ENCODE data around the gene CCNL2.

The CCNL2 gene

DNA sequence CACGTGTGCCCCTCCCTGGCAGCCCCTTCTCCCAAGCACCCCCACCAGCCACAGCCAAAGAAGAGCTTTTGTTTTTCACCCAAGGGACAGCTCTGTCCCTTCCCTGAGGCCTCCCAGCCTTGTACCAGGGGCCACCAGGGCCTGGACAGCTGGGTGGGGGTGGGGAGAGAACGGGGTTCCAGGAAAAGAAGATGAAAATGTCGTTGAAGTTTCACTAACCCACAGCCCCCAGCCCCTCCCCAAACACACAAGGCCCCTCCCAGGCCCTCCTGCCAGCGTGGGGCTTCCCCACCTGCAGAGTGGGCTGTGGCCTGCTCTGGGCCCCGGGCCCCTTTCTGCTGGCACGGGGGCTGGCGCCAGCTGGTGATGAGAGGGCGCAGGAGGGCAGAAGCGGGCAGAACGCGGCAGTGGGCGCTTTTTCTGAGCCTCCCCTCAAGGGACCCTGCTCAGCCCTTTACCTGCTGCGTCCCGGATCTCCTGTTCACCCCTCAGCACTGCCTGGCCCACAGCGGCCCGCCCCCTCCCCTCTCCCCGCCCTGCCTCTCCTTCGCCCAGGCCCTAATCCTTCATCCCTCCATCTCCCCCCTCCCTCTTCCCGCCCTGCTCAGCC is 27.5 kb upstream of the CCNL2 start:
- H3K9me3 ChIP-seq (ENCODE audit: severe bottlenecking): no peaks in the 10 kb centered on the region
- no peak overlapping the region for H3K4me3 ChIP-seq (ENCODE audit: severe bottlenecking)
- no peaks in the 10 kb centered on the region for H3K36me3 ChIP-seq (ENCODE audit: low read depth)
- TF ChIP-seq, protein P1, sequence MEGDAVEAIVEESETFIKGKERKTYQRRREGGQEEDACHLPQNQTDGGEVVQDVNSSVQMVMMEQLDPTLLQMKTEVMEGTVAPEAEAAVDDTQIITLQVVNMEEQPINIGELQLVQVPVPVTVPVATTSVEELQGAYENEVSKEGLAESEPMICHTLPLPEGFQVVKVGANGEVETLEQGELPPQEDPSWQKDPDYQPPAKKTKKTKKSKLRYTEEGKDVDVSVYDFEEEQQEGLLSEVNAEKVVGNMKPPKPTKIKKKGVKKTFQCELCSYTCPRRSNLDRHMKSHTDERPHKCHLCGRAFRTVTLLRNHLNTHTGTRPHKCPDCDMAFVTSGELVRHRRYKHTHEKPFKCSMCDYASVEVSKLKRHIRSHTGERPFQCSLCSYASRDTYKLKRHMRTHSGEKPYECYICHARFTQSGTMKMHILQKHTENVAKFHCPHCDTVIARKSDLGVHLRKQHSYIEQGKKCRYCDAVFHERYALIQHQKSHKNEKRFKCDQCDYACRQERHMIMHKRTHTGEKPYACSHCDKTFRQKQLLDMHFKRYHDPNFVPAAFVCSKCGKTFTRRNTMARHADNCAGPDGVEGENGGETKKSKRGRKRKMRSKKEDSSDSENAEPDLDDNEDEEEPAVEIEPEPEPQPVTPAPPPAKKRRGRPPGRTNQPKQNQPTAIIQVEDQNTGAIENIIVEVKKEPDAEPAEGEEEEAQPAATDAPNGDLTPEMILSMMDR (IDR thresholded peaks at IDR 0.05; ENCODE audit: poor library complexity, severe bottlenecking): no peak
- H3K27me3 ChIP-seq (ENCODE audit: insufficient read depth, poor library complexity, severe bottlenecking): no peaks in the 10 kb centered on the region
- H3K4me1 ChIP-seq (ENCODE audit: insufficient read depth, poor library complexity, severe bottlenecking): peaks cover 17% of the 10 kb centered on the region
- DNase-seq (ENCODE audit: low spot score): no peak
- ATAC-seq (ENCODE audit: low read depth): no peak
- no peak overlapping the region for H3K27ac ChIP-seq (ENCODE audit: poor library complexity, severe bottlenecking)

- H3K4me3 ChIP-seq (ENCODE audit: severe bottlenecking): no peak overlapping the region
- ATAC-seq (ENCODE audit: low read depth): 0 out of 3 replicates have a peak, but pooled peaks have one; percentile 11
- H3K9me3 ChIP-seq (ENCODE audit: severe bottlenecking): no peaks in the 10 kb centered on the region
- no peaks in the 10 kb centered on the region for H3K27me3 ChIP-seq (ENCODE audit: insufficient read depth, poor library complexity, severe bottlenecking)
- no peak overlapping the region for H3K27ac ChIP-seq (ENCODE audit: poor library complexity, severe bottlenecking)
- TF ChIP-seq, protein P1 (IDR thresholded peaks at IDR 0.05; ENCODE audit: poor library complexity, severe bottlenecking): no peak
- H3K4me1 ChIP-seq (ENCODE audit: insufficient read depth, poor library complexity, severe bottlenecking): peaks cover 24% of the 10 kb centered on the region
- peak; percentile 67 for DNase-seq (ENCODE audit: low spot score)
- no peaks in the 10 kb centered on the region for H3K36me3 ChIP-seq (ENCODE audit: low read depth)
These were observed 26.8 kb upstream of the CCNL2 start for GRCh38 chr1:1425753-1426495.

GRCh38 chr1:1425426-1425752 is 26.3 kb upstream of the CCNL2 start:
- no peak for ATAC-seq (ENCODE audit: low read depth)
- Histone ChIP-seq H3K9me3 (ENCODE audit: severe bottlenecking) (no peaks in the 10 kb centered on the region), H3K27ac (ENCODE audit: poor library complexity, severe bottlenecking) (no peak overlapping the region), H3K27me3 (ENCODE audit: insufficient read depth, poor library complexity, severe bottlenecking) (no peaks in the 10 kb centered on the region), H3K4me1 (ENCODE audit: insufficient read depth, poor library complexity, severe bottlenecking) (peaks cover 25% of the 10 kb centered on the region), H3K36me3 (ENCODE audit: low read depth) (no peaks in the 10 kb centered on the region), H3K4me3 (ENCODE audit: severe bottlenecking) (no peak overlapping the region)
- DNase-seq (ENCODE audit: low spot score): peak; percentile 68
- TF ChIP-seq, protein P1 (IDR thresholded peaks at IDR 0.05; ENCODE audit: poor library complexity, severe bottlenecking): no peak

GRCh38 chr1:1424707-1425106 is 25.6 kb upstream of the CCNL2 start:
- Histone ChIP-seq H3K9me3 (ENCODE audit: severe bottlenecking) (no peaks in the 10 kb centered on the region), H3K4me1 (ENCODE audit: insufficient read depth, poor library complexity, severe bottlenecking) (peaks cover 25% of the 10 kb centered on the region), H3K27ac (ENCODE audit: poor library complexity, severe bottlenecking) (no peak overlapping the region), H3K27me3 (ENCODE audit: insufficient read depth, poor library complexity, severe bottlenecking) (no peaks in the 10 kb centered on the region), H3K36me3 (ENCODE audit: low read depth) (no peaks in the 10 kb centered on the region), H3K4me3 (ENCODE audit: severe bottlenecking) (no peak overlapping the region)
- no peak for ATAC-seq (ENCODE audit: low read depth)
- no peak for DNase-seq (ENCODE audit: low spot score)
- TF ChIP-seq, protein P1 (IDR thresholded peaks at IDR 0.05; ENCODE audit: poor library complexity, severe bottlenecking): no peak

DNA sequence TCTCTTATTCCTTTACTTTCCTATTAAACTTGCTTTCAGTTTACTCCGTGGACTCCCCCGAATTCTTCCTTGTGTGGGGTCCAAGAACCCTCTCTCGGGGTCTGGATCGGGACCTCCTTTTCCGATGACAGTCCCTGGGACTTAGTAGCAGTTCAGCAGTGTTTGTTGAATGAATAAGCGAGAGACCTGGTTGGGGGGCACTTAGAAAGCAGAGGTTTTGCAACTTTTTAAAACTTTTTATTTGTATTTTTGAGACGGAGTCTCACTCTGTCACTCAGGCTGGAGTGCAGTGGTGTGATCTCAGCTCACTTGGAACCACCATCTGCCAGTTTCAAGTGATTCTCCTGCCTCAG is 24.1 kb upstream of the CCNL2 start:
- Histone ChIP-seq H3K4me3 (ENCODE audit: severe bottlenecking) (no peak overlapping the region), H3K27me3 (ENCODE audit: insufficient read depth, poor library complexity, severe bottlenecking) (no peaks in the 10 kb centered on the region), H3K36me3 (ENCODE audit: low read depth) (no peaks in the 10 kb centered on the region), H3K27ac (ENCODE audit: poor library complexity, severe bottlenecking) (peak overlapping the region; percentile 75), H3K9me3 (ENCODE audit: severe bottlenecking) (no peaks in the 10 kb centered on the region), H3K4me1 (ENCODE audit: insufficient read depth, poor library complexity, severe bottlenecking) (peaks cover 25% of the 10 kb centered on the region)
- ATAC-seq (ENCODE audit: low read depth) (no peak), DNase-seq (ENCODE audit: low spot score) (no peak)
- TF ChIP-seq, protein P1 (IDR thresholded peaks at IDR 0.05; ENCODE audit: poor library complexity, severe bottlenecking): no peak

All from RWPE2 (cell line).